Fibroblast of lung (primary cell): ENCODE measurements around the gene SLC15A1. TPM values are rescaled to one million over a fixed set of nuclear protein-coding genes. Genes with fewer than 3 reads are reported as not detected.

Source experiments
- DNase-seq, 2 donors: peaks; one replicate each; pipeline versions ENCODE4 v3.0.0 to v3.0.0-alpha.2; 2010; ENCODE audit warnings: low read depth in 2 of 2
- H2AFZ ChIP-seq: 2 replicates; pipeline ENCODE4 v1.5.1; 2012; ENCODE audit warnings: low read length, control low read depth, inconsistent platforms
- H3K27ac ChIP-seq: 2 replicates; pipeline ENCODE4 v1.5.1; 2011; ENCODE audit warnings: low read length, control low read depth; ENCODE audit not compliant: insufficient read depth
- H3K27me3 ChIP-seq: 2 replicates; pipeline ENCODE4 v1.5.1; 2011; ENCODE audit warnings: mild to moderate bottlenecking, low read length; ENCODE audit not compliant: control insufficient read depth, insufficient read depth
- H3K36me3 ChIP-seq: 2 replicates; pipeline ENCODE4 v1.5.1; 2011; ENCODE audit warnings: low read length; ENCODE audit not compliant: control insufficient read depth, insufficient read depth
- H3K4me1 ChIP-seq: 2 replicates; pipeline ENCODE4 v1.5.1; 2011; ENCODE audit warnings: low read length; ENCODE audit not compliant: control insufficient read depth, insufficient read depth; ENCODE audit errors: extremely low read depth
- H3K4me2 ChIP-seq: 2 replicates; pipeline ENCODE4 v1.5.1; 2011; ENCODE audit warnings: low read length, control low read depth; ENCODE audit not compliant: insufficient read depth; ENCODE audit errors: extremely low read depth
- H3K4me3 ChIP-seq, 4 experiments: fragments of 200-600 bp in 1 of 4; sonication (generic) in 1 of 4; replicated peaks in 1 of 4; 2 replicates each; pipeline ENCODE4 v1.5.1; 2011 to 2016; ENCODE audit warnings: low read length in 4 of 4, low read depth in 3 of 4, mild to moderate bottlenecking in 3 of 4, control low read depth in 2 of 4, inconsistent platforms in 1 of 4, mixed read lengths in 1 of 4; ENCODE audit not compliant: insufficient read depth in 1 of 4; ENCODE audit errors: control extremely low read depth in 1 of 4
- H3K79me2 ChIP-seq: 2 replicates; pipeline ENCODE4 v1.5.1; 2012; ENCODE audit warnings: mild to moderate bottlenecking, low read length, inconsistent platforms; ENCODE audit not compliant: control insufficient read depth, insufficient read depth
- H3K9ac ChIP-seq: 2 replicates; pipeline ENCODE4 v1.5.1; 2011; ENCODE audit warnings: mild to moderate bottlenecking, low read length, control low read depth; ENCODE audit not compliant: insufficient read depth
- H3K9me3 ChIP-seq: 2 replicates; pipeline ENCODE4 v1.5.1; 2012; ENCODE audit warnings: low read depth, low read length; ENCODE audit not compliant: control insufficient read depth, insufficient read depth
- H4K20me1 ChIP-seq: 2 replicates; pipeline ENCODE4 v1.5.1; 2011; ENCODE audit warnings: low read length; ENCODE audit not compliant: control insufficient read depth, insufficient read depth; ENCODE audit errors: extremely low read depth
- CTCF ChIP-seq, 2 donors: IDR thresholded peaks in 1 of 2; conservative IDR thresholded peaks in 1 of 2; 1 replicate in 1 of 2; 2 replicates in 1 of 2; pipeline ENCODE4 v1.5.1; 2011 to 2012; ENCODE audit warnings: low read length in 2 of 2, control low read depth in 1 of 2, inconsistent platforms in 1 of 2, low read depth in 1 of 2, mild to moderate bottlenecking in 1 of 2
- EZH2 ChIP-seq: IDR thresholded peaks from 2 replicates; pipeline ENCODE4 v1.5.1; 2012; ENCODE audit warnings: low read length, control low read depth, mild to moderate bottlenecking; ENCODE audit errors: missing control alignments
- polyA plus RNA-seq, 2 donors: library from polyadenylated mRNA; depleted of rRNA in 1 of 2; stranded (reverse) in 1 of 2; unstranded in 1 of 2; fragments of >200 nt; gene quantifications; 2 replicates each; pipeline ENCODE4 v1.2.1, GENCODE V29; 2011 to 2012; ENCODE audit warnings: missing spikeins in 1 of 2
- total RNA-seq: library from RNA; depleted of rRNA; stranded (reverse); fragments of >200 nt; gene quantifications from 2 replicates; pipeline ENCODE4 v1.2.1, GENCODE V29; 2014

Gene SLC15A1
- total and polyA plus RNA-seq, 2 donors (not counting 1 experiment from before 2014, with no cell fraction given) = not detected

DNA sequence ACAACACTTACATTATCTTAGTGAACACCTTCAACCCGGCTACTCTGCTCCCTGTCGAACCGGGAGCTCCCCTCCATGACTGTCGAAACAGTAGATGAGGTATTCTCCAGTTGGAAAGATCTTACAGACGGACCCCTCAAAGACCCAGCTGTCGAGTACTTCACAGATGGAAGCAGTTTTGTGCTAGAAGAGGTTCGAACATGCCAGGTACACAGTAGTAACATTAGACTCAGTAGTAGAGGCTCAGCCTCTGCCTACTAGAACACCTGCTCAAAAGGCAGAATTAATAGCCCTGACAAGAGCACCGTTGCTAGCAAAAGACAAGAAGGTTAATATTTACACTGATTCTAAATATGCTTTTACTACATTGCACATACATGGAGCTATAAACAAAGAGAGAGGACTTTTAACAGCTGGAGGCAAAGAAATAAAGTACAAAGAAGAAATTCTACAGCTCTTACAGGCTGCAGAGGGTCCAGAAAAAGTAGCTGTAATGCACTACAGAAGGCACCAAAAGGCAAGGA, 13.6 kb upstream of the SLC15A1 start:
- TF ChIP-seq EZH2 (no peak), CTCF (conservative IDR thresholded peaks at IDR 0.05 in 1 of 2, IDR thresholded peaks at IDR 0.05 in 1 of 2; ENCODE audit: low read depth in 1 of 2, low read length in 2 of 2) (no peak)
- Histone ChIP-seq H3K4me2 (no peak overlapping the region), H3K4me3 (no peak overlapping the region)

GRCh38 chr13:98761986-98762616, 9.6 kb upstream of the SLC15A1 start:
- Histone ChIP-seq H3K9ac (no peak overlapping the region), H3K79me2 (no peaks in the 10 kb centered on the region), H4K20me1 (no peaks in the 10 kb centered on the region), H3K4me3 (peak overlapping the region; percentile 2 to 44 (median 27)), H3K36me3 (no peaks in the 10 kb centered on the region), H3K27ac (no peak overlapping the region), H3K4me1 (peaks cover 4% of the 10 kb centered on the region), H3K9me3 (no peaks in the 10 kb centered on the region), H3K27me3 (peaks cover 2% of the 10 kb centered on the region), H2AFZ (peak overlapping the region; percentile 83), H3K4me2 (peak overlapping the region; percentile 87)
- DNase-seq = no peak
- TF ChIP-seq CTCF (conservative IDR thresholded peaks at IDR 0.05 in 1 of 2, IDR thresholded peaks at IDR 0.05 in 1 of 2; ENCODE audit: low read depth in 1 of 2, low read length in 2 of 2) (no peak), EZH2 (no peak)

More for the DNA sequence above, 13.6 kb upstream of the SLC15A1 start:
- peaks cover 4% of the 10 kb centered on the region for H3K4me1 ChIP-seq
- no peak overlapping the region for H3K27ac ChIP-seq
- no peaks in the 10 kb centered on the region for H3K36me3 ChIP-seq
- DNase-seq = no peak
- no peaks in the 10 kb centered on the region for H4K20me1 ChIP-seq
- no peak overlapping the region for H3K9ac ChIP-seq
- no peaks in the 10 kb centered on the region for H3K9me3 ChIP-seq
- H3K27me3 ChIP-seq = peaks cover 9% of the 10 kb centered on the region
- no peaks in the 10 kb centered on the region for H3K79me2 ChIP-seq
- no peak overlapping the region for H2AFZ ChIP-seq

DNA sequence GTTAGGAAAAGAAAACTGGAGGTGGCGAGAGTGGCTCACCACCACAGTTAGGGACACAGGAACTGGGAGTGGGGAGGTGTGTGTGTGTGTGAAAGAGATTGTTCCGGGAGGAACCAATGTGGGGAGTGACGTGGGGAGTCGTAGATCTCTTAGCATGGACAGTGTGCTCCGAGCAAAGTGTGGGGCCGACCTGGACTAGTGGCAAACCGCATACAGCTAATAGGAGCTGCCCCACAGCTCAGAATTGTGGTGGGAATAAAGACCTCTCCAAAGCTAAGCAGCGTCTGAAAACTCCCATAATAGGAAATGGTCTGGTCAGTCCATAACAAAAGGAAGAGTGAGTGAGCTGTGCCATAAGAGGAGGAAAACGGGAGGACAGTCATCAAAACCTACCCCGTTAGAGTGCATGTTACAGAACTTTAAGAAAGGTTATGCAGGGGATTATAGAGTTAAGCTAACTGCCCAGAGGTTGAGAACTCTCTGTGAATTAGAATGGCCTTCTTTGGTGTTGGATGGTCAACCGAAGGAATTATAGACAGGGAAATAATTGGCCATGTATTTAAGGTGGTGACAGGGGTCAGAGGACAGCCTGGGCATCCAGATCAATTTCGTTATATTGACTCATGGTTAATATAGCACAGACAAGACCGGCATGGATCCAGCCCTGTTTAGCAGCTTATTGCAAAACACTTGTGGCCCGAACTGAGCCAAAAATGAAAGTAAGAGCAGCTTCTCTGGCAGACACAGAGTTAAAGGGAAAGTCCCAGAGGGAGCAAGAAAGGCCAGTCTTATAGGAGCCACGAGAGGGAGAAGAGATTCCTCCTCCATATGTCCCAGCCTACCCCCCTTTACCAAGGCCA, 8.9 kb upstream of the SLC15A1 start:
- H3K27ac ChIP-seq = no peak overlapping the region
- H3K9ac ChIP-seq = no peak overlapping the region
- peaks cover 4% of the 10 kb centered on the region for H3K4me1 ChIP-seq
- H3K9me3 ChIP-seq = no peaks in the 10 kb centered on the region
- peak overlapping the region; percentile 2 to 44 (median 27) for H3K4me3 ChIP-seq
- H3K27me3 ChIP-seq = no peaks in the 10 kb centered on the region
- TF ChIP-seq CTCF (conservative IDR thresholded peaks at IDR 0.05 in 1 of 2, IDR thresholded peaks at IDR 0.05 in 1 of 2; ENCODE audit: low read depth in 1 of 2, low read length in 2 of 2) = peak; percentile 19 to 26
- TF ChIP-seq EZH2 = no peak
- DNase-seq = peak; percentile 39 to 85
- H3K79me2 ChIP-seq = no peaks in the 10 kb centered on the region
- no peaks in the 10 kb centered on the region for H3K36me3 ChIP-seq
- H3K4me2 ChIP-seq = peak overlapping the region; percentile 87
- H2AFZ ChIP-seq = peak overlapping the region; percentile 83
- H4K20me1 ChIP-seq = no peaks in the 10 kb centered on the region
